NCI-H128 (cell line): ENCODE data around the gene HSD17B14.
"Not testable (repeated sequence)": the region's sequence is repeated elsewhere in the genome, so short reads cannot be mapped to it uniquely, and the experiment has no call there.

Experiments used
- DNase-seq: peaks from one replicate; lab custom pipeline; 2025; ENCODE audit not compliant: unreplicated experiment; lab: John Stamatoyannopoulos, UW

HSD17B14 gene

DNA sequence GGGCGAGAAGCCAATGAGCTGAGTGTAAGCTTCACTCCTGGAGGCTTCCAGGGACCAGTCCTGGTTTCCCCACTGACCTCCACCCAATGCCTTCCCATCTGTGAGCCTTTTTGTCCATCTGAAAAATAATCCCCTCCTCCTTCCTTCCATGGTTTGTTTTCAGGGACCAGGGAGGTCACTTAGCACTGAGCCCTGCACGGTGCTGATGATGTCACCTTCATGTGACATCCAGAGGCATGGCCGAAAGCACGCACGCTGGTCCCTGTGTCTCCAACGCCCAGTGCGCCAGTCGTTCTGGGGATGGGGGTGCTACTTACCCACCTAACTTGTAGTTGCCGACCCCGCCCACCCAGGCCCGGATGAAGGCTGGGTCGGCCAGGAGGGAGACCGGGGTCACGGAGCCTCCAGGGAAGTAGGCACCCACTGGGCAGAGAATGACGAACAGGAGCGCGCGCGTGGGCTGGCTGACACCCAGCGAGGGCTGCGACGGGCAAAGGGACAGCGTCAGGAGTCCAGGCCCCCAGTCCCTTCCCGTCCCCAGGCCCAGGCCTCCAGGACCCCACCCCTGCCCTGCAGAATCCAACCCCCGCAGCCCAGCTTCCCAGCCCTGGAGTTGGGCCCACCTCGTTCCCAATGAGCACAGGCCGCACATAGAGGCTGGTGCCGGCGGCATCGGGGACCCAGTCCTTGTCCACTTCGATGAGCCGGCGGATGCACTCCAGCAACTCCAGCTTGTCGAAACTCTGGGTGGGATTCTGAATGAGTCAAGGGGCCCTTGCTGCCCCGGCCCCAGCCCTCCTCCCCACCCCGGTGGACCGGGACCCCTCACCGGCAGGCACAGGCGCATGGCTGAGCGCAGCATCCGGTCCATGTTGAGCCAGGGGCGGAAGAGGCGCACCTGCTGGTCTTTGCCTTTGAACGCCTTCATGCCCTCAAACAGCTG is 36.7 kb downstream of the HSD17B14 start:
- DNase-seq: no peak

DNA sequence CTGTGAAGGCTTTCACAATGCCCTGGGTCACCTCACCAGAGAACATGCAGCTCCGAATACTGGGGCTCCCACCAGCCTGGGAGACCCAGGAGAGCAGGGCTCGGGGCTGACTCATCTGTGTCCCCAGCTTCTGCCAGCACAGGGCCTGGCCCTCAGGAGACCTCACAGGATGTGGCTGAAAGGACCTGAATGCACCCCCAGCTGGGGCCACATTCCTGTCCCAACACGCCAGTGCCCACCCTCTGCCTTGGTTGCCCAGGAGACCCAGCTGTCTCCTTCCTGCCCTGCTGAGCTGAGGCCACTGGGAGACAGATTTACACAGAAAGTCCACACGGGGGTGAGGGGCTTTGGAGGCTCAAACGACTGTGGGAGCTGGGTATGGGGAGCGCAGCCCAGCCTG is 37.4 kb downstream of the HSD17B14 start:
- no peak for DNase-seq

- DNase-seq: no peak
Measured at GRCh38 chr19:48797103-48797502, 39.2 kb downstream of the HSD17B14 start.

- no peak for DNase-seq
Measured at GRCh38 chr19:48796298-48797083, 39.8 kb downstream of the HSD17B14 start.

DNA sequence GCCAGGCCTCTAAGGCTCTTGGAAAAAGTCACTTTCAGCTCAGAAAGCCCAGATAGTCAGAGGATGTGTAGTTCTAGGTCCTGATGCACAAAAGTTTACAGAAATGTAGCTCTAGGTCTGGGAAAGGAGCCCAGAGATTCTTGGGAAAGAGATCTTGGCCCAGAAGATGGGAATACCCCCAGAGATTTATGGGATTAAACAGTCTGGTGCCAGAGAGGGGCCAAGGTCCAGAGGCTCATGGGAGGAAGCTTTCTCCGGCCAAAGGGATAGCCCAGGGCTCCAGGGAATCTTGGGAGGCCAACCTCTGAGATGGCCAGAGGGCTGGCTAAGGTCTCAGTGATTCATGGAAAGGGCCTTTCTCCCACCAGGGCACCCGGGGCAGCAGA is 40.6 kb downstream of the HSD17B14 start:
- DNase-seq: no peak

DNA sequence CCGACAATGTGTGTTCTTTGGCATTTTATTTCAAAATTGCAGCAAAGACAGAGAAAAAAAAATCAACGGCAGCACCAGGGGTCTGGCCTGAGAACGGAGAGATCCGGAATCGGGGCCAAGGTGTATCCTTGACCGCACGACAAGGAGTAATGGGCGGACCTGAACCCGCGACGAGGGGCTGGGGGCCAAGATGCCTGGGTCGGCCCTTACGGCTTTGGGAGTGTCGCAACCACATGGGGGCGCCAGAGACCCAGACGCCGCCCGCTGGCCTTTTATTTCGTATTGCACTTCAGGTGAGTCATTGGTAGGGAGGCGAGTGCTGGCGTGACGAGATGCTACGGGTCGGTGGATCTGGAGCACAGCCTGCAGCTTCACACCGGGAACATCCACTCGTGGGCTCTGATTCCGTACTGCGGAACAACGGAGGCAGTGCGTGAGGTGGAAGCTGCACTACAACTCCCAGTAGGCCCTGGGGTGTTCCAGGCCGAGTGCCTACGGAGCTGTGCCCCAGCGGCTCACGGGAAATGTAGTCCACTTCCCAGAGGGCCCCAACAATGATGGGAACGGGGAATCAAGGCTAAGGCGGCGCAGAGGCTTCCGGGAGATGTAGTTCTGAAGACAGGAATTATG is 41.1 kb downstream of the HSD17B14 start:
- peak; percentile 94 for DNase-seq

- DNase-seq: no peak
Measured at GRCh38 chr19:48794291-48794690, 42.0 kb downstream of the HSD17B14 start.

GRCh38 chr19:48793271-48793670 is 43.0 kb downstream of the HSD17B14 start:
- DNase-seq: no peak

DNA sequence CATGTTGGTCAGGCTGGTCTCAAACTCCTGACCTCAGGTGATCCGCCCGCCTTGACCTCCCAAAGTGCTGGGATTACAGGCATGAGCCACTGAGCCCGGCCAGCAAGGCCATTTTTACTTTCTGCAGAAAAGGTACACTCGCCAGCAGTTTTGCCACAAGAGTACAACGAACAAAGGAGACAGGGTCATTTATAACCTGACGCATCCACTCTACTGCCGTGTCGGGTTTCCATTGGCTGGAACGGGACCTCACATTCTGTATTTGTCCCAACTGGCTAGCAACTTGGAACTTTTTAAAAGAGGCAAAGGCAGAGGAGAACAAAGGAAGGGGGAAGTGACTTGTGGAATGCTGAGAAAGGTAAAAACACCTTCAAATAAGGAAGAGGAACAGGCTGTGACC is 49.0 kb downstream of the HSD17B14 start:
- not testable (repeated sequence) for DNase-seq

DNA sequence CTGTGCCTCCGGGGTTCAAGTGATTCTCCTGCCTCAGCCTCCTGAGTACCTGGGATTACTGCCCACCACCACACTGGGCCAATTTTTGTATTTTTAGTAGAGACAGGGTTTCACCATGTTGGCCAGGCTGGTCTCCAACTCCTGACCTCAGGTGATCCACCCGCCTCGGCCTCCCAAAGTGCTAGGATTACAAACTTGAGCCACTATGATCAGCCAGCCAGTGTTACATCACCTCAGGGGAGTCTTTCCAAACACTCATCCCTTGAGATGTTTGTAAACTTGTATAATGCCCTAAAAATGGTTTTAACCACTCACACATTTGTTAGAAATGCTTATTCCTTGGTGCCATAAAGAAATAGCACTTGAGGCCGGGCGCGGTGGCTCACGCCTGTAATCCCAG is 49.9 kb downstream of the HSD17B14 start:
- not testable (repeated sequence) for DNase-seq

GRCh38 chr19:48784527-48784926 is 51.8 kb downstream of the HSD17B14 start:
- no peak for DNase-seq

- DNase-seq: no peak
Measured at GRCh38 chr19:48780631-48781391, 55.5 kb downstream of the HSD17B14 start.

DNA sequence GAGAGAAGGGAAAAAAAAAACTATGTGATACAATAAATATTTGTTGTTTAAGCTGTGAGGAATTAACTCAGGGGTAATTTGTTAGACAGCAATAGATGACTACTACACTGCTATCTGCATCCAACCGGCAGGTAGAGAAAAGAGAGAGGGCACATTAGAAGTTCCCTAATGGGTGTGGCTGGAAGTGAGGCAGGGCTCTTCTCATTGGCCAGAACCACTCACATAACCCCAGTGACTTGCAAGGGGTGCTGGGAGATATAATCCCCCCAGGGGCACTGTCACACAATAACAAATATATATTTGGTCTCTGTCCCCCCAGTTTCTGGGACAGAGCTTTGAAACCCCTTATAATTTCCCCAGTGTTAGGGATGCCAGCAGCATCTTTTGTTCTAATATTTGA is 56.7 kb downstream of the HSD17B14 start:
- DNase-seq: no peak

GRCh38 chr19:48777720-48778119 is 58.6 kb downstream of the HSD17B14 start:
- no peak for DNase-seq

GRCh38 chr19:48777139-48777538 is 59.2 kb downstream of the HSD17B14 start:
- no peak for DNase-seq

DNA sequence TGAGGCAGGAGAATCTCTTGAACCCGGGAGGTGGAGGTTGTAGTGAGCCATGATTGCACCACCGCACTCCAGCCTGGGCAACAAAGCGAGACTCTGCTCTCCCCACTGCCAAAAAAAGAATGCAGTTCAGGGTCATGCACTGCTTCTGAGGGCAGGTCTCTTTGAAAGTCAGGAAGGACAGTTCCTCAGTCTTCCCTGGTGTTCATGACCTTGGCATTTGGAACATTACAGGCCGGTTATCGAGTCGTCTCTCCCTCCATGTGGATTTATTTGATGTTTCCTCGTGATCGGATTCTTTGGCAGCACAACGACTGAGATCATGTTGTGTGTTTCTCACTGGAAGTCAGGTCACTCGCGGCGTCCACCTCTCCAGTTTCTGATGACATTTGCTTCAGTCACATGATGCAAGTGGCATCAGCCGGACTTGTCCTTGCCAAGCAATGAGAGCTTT is 63.8 kb downstream of the HSD17B14 start:
- DNase-seq: no peak

DNA sequence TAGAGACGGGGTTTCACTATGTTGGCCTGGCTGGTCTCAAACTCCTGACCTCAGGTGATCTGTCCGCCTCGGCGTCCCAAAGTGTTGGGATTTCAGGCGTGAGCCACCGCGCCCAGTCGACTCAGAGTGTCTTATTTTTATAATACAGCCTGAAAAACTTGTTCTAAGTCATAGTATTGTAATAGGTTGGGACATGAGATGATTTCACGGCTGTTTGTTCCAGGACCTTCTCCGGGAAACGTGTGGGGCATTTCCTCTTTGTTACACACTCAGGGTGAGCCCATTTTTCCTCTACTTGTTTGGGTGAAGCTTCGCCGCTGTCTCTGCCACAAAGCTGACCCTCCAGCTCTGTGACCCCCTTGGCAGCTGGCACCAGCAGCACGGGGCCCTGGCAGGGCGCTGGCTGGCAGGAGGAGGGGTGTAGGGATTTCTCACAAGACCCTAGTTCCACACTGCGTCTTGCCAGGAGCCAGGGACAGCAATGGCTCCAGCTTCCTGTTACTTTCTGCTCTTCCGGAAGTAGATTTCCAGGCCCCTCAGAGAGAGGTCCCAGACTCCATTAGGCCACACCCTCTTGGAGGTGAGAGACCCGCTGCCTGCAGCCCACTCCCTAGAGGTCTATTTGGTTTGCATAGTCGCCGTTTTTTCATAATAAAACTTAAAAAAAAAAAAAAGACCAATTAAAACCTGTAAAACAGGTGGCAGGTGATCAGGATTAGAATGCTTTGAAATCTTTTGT is 65.4 kb downstream of the HSD17B14 start:
- no peak for DNase-seq

DNA sequence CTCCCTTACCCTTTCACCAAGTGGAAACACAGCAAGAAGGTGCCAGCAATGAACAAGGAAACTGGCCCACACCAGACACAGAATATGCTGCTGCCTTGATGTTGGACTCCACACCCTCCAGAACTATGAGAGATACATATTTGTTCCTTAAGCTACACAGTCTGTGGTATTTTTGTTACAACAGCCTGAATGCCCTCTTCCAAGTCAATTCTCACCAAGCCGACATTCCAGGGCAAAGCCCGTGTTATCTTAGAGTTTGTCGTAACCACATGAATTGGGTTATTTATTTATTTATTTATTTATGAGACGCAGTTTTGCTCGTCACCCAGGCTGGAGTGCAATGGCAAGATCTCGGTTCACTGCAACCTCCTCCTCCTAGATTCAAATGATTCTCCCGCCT is 66.0 kb downstream of the HSD17B14 start:
- DNase-seq: no peak

- DNase-seq: no peak
Measured at GRCh38 chr19:48768994-48769713, 67.1 kb downstream of the HSD17B14 start.
